ENCODE data around the gene HMX3. TPM values are rescaled to one million over a fixed set of nuclear protein-coding genes. Genes with fewer than 3 reads are reported as not detected.

HMX3 gene
- total and polyA plus RNA-seq, 2 donors (not counting 3 experiments of a cell fraction or from before 2014, with no cell fraction given): not detected

GRCh38 chr10:123144697-123145541 lies 9.1 kb downstream of the HMX3 start:
- Histone ChIP-seq H3K36me3 (ENCODE audit: control insufficient read depth in 2 of 2, extremely low read depth in 1 of 2, insufficient read depth in 2 of 2, low read length in 2 of 2) (no peaks in the 10 kb centered on the region), H3K4me1 (ENCODE audit: control insufficient read depth, extremely low read depth, insufficient read depth, low read length) (peaks cover 3% of the 10 kb centered on the region), H3K9me1 (replicated peaks; ENCODE audit: control insufficient read depth, extremely low read depth, insufficient read depth, low read length) (no peaks in the 10 kb centered on the region), H3K9me3 (replicated peaks; ENCODE audit: control insufficient read depth, insufficient read depth, low read length) (no peaks in the 10 kb centered on the region), H3K27ac (ENCODE audit: insufficient read depth, low read depth, low read length) (no peak overlapping the region), H3K79me2 (ENCODE audit: control insufficient read depth, insufficient read depth, low read length) (no peaks in the 10 kb centered on the region), H2AFZ (ENCODE audit: low read depth, low read length) (no peak overlapping the region), H4K20me1 (replicated peaks; ENCODE audit: control insufficient read depth, extremely low read depth, insufficient read depth, low read length) (no peaks in the 10 kb centered on the region), H3K27me3 (ENCODE audit: control insufficient read depth in 2 of 2, insufficient read depth in 2 of 2, low read length in 2 of 2) (peaks cover 91 to 99% of the 10 kb centered on the region in 2 experiments), H3K9ac (replicated peaks; ENCODE audit: extremely low read depth, insufficient read depth, low read length) (no peak overlapping the region), H3K4me2 (ENCODE audit: insufficient read depth, low read length) (no peak overlapping the region), H3K4me3 (replicated peaks in 1 of 3; ENCODE audit: insufficient read depth in 1 of 3, low read depth in 1 of 3, low read length in 3 of 3) (no peak overlapping the region)
- peak; percentile 85 for TF ChIP-seq EZH2 (IDR thresholded peaks at IDR 0.05; ENCODE audit: borderline replicate concordance, low read depth, low read length, severe bottlenecking)
- TF ChIP-seq CTCF (IDR thresholded peaks at IDR 0.05; ENCODE audit: extremely low read depth in 1 of 2, insufficient read depth in 1 of 2, low read depth in 1 of 2, low read length in 2 of 2): no peak
- BruUV-seq (replicated peaks): no TSS peak
- ChIA-PET CTCF (interaction anchor here (1.3 kb wide), 1 partner anchor 9 kb away, joined by 11 read pairs; the partner anchor contains the start of gene BUB3), POLR2A (no interaction called here)
- intact Hi-C loops (cut with micrococcal nuclease) (no loop called here), dilution Hi-C loops (cut with MboI; ENCODE audit: extremely low pct_ligation_motif_present, low sequenced_read_pairs) (no loop called here)
- no peak for FAIRE-seq
- DNase-seq (ENCODE audit: low read depth, low spot score): no peak

GRCh38 chr10:123145542-123146012 lies 9.8 kb downstream of the HMX3 start:
- Histone ChIP-seq H3K9ac (replicated peaks; ENCODE audit: extremely low read depth, insufficient read depth, low read length) (no peak overlapping the region), H3K79me2 (ENCODE audit: control insufficient read depth, insufficient read depth, low read length) (no peaks in the 10 kb centered on the region), H3K4me3 (replicated peaks in 1 of 3; ENCODE audit: insufficient read depth in 1 of 3, low read depth in 1 of 3, low read length in 3 of 3) (no peak overlapping the region), H3K9me3 (replicated peaks; ENCODE audit: control insufficient read depth, insufficient read depth, low read length) (no peaks in the 10 kb centered on the region), H4K20me1 (replicated peaks; ENCODE audit: control insufficient read depth, extremely low read depth, insufficient read depth, low read length) (no peaks in the 10 kb centered on the region), H3K9me1 (replicated peaks; ENCODE audit: control insufficient read depth, extremely low read depth, insufficient read depth, low read length) (no peaks in the 10 kb centered on the region), H3K36me3 (ENCODE audit: control insufficient read depth in 2 of 2, extremely low read depth in 1 of 2, insufficient read depth in 2 of 2, low read length in 2 of 2) (no peaks in the 10 kb centered on the region), H3K4me2 (ENCODE audit: insufficient read depth, low read length) (no peak overlapping the region), H3K4me1 (ENCODE audit: control insufficient read depth, extremely low read depth, insufficient read depth, low read length) (peaks cover 5% of the 10 kb centered on the region), H2AFZ (ENCODE audit: low read depth, low read length) (no peak overlapping the region), H3K27ac (ENCODE audit: insufficient read depth, low read depth, low read length) (no peak overlapping the region), H3K27me3 (ENCODE audit: control insufficient read depth in 2 of 2, insufficient read depth in 2 of 2, low read length in 2 of 2) (peaks cover 90 to 99% of the 10 kb centered on the region in 2 experiments)
- dilution Hi-C loops (cut with MboI; ENCODE audit: extremely low pct_ligation_motif_present, low sequenced_read_pairs) (no loop called here), intact Hi-C loops (cut with micrococcal nuclease) (no loop called here)
- TF ChIP-seq MAX (IDR thresholded peaks at IDR 0.05; ENCODE audit: insufficient read depth, insufficient read length): no peak
- TF ChIP-seq GATA2 (IDR thresholded peaks at IDR 0.05; ENCODE audit: insufficient read depth, insufficient read length, low read depth, low read length): no peak
- TF ChIP-seq POLR2A (IDR thresholded peaks at IDR 0.05; ENCODE audit: low read depth, low read length): no peak
- no peak for TF ChIP-seq MYC (IDR thresholded peaks at IDR 0.05; ENCODE audit: low read depth, low read length)
- TF ChIP-seq EZH2 (IDR thresholded peaks at IDR 0.05; ENCODE audit: borderline replicate concordance, low read depth, low read length, severe bottlenecking): peak; percentile 32
- FAIRE-seq: no peak
- DNase-seq (ENCODE audit: low read depth, low spot score): no peak
- BruUV-seq (replicated peaks): no TSS peak
- ChIA-PET POLR2A (no interaction called here), CTCF (interaction anchor here (1.3 kb wide), 1 partner anchor 8 kb away, joined by 11 read pairs; the partner anchor contains the start of gene BUB3)
